OCI-LY3 (cell line): Measurements from ENCODE around the gene TFRC.

Source experiments
- CTCF ChIP-seq: fragments of 200-600, 300-600 bp; sonication (generic); IDR thresholded peaks from 2 replicates; pipeline ENCODE4 v1.5.1; 2014; ENCODE audit warnings: antibody characterized with exemption, low read length, low read depth
- EZH2phosphoT487 ChIP-seq: fragments of 200-600 bp; shearing (Covaris generic); IDR thresholded peaks from 2 replicates; pipeline ENCODE4 v1.6.1; 2018; ENCODE audit warnings: antibody characterized with exemption, mixed run types, low read depth

- no peak for TF ChIP-seq EZH2phosphoT487
- no peak for TF ChIP-seq CTCF
Measured at GRCh38 chr3:196063971-196064370, 17.9 kb downstream of the TFRC start.
